Measurements from ENCODE around the gene EPHB1.
"Not testable (repeated sequence)": the region's sequence is repeated elsewhere in the genome, so short reads cannot be mapped to it uniquely, and the experiment has no call there.

EPHB1 gene

DNA sequence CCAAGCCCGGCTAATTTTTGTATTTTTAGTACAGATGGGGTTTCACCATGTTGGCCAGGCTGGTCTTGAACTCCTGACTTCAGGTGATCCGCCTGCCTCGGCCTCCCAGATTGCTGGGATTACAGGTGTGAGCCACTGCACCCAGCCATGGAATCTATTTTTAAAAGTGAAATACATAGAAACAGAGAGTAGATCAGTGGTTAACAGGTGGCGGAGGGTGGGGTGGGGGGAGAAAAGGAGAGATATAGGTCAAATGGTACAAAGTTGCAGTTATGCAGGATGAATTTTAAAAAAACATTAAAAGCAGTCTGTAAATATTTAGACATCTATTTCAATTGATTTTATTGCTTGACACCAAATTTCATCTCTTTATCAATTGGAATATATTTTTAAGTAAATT, 6.8 kb upstream of the EPHB1 start:
- not testable (repeated sequence) for DNase-seq

DNA sequence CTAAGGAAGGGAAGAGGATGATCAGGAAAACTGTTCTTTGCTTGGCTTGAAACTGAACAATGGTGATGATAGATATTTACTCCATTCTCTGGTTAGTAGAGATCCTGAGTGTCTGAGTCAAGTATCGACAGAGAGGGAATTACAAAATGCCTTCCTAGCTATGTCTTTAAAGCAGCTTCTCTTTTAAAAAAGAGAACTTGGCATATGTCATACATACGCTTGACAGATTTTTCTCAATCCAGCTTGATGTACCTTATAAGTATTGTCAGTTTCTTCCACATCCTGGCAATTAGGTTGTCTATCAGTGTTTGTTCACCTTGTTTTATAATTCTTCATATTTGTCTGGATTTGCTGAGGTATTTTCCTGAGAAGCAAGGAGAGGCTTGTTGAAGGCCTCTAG, 5.0 kb upstream of the EPHB1 start:
- DNase-seq: no peak

DNA sequence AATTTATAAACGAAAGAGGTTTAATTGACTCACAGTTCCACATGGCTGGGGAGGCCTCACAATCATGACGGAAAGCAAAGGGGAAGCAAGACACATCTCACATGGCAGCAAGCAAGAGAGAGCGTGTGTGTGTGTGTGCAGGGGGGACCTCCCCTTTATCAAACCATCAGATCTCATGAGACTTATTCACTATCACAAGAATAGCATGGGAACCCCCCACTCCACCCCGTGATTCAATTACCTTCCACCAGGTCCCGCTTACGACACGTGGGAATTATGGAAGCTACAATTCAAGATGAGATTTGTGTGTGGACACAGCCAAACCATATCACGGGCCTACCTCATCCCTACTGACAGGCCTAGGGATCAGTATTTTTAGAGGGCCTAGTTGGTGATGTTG, 3.1 kb upstream of the EPHB1 start:
- no peak for DNase-seq

DNA sequence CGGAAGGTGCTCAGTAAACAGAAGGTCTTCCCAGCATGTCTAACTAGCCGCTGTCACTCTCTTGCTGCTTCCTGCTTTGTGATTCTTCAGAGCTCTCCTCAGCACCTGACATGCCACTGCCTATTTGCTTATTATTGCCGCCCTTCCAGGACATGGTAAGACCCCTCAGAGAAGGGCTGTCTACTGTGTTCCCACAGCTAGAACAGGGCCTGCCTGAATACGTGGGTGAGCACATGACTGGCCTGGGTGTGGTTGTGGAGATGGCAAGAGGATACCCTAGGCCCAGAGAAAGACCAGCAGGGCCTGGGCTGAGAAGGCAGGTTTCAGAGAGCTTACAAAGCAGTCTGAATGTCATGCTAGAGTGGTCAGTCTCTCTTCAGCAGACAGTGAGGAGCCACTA, 2.4 kb upstream of the EPHB1 start:
- DNase-seq: no peak

DNA sequence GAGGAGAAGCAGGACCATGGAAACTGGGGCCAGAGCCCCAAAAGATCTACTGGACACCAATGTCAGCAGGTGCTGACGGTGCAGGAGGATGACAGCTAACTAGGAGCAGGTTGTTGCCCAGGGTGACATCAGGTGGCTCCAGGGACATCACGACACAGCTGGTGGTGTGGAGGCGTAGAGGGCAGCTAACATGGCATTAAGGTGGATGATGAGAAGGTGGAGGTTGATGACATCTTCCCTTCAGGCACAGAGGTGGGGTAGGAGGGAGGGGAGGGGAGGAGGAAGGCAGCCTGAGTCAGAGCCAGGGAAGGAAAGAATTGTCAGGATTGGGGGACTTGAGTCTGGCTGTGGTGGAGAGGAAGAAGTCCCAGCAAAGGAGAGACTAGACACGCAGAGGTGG, 1.5 kb upstream of the EPHB1 start:
- DNase-seq: no peak

DNA sequence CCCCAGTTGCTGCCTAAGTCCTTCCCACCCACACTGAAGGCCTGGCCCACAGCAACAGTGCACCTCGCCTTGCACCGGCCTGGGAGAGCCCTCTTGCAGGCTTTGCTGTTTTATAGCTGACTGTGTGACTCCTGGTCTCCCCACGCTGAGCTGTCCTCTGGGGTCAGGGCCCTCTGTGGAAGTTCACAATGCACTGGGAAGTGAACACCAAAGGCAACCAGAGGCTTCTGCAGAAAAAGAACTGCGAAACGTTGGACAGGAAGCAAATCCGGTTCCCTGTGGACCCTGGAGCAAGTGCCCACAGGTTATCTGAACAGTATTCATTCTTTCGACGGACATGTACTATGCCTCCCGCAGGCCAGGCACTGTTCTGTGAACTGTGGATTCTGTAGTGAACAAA, 737 bp upstream of the EPHB1 start:
- DNase-seq: no peak

DNA sequence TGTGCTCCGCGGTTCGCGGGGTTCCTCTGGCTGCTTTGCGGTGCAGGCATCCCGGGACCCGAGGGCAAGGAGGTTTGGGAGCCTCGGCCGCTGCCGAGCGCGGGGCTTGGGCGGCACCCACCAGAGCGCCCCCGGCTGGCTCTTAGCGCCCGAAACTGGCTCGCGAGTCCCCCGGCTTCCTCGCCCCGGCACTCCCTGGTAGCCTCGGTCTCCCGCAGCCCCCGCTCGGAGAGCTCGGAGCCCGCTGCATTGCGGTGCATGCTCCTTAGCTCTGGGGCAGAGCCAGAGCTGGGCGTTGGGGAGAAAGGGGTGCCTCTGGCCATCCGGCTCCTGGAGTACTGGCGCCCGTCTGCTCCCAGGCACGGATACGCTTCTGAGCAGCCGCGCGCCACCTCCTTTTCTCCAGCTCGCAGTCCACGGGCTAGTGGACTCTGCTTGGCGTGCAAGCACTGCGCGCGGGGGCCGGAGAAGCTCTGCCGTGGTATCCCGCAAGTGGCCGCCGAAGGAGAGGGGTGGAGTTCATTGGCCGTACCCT, 753 bp downstream of the EPHB1 start:
- no peak for DNase-seq

DNA sequence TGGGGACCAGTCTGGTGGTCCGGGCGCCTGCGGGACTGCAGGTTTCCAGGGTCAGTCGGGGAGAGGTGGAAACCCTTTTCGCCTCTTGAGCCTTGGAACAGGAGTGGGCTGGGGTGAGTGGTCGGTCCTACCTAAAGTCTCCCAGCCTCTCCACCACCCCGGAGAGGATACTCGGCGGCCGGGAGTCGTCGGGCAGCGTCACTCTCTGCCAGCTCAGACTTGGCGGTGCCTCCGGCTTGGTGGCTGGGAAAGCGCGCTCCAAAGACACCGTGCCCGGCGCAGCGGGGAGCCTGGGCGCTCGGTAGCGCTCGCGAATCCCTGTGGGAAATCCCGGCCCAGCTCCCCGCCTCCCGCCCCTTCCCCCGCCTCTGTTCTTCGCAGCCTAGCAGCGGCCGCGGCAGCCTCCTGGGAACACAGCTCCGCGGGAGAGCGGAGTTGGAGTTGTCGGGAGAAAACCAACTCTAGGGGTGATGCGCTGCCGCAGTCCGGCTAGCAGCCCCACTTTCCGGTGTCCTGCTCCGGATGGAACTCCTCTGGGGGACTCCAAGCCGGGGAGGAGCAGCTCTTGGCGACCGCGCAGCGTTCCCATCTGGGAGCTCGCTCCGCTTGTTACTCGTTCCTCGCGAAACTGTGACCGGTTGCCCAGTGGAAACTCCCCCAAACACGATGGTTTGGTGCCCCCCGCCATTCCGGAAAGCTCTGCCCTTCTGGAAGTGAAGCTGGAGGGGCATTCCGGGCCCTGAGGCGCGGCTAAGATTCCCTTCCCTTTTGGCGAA, 1.4 kb downstream of the EPHB1 start:
- no peak for DNase-seq

DNA sequence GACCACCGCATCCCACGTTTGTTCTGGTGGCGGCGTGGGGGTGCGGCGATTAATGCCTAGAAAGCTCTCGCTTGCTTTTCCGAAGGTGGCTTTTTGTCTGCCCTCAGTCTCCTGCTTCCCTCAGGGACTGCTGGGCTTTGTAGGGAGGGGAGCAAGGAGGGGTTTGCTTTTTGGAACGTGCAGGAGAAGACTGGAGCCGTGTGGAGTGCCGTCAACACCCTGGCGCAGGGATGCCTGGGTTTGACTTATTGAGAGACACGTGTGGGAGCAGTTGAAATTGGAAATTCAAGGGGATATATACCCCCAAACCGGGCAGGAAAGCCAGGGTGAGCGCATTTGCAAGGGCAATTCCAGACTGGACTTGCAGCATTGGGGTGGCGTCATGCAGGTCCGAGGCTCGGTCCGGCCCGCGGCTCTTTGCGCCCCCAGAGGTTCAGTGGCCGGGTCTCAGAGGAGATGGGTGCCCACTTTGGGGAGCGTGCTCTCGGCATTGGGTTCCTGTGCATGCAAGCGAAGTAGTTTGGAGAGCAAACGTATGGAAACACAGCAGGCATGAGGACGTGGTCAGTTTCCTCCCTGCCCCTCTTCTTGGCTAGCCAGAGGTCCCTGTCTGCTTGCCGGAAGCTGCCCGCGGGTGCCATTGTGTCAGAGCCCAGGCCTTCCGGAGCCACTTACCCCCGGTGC, 2.1 kb downstream of the EPHB1 start:
- no peak for DNase-seq

DNA sequence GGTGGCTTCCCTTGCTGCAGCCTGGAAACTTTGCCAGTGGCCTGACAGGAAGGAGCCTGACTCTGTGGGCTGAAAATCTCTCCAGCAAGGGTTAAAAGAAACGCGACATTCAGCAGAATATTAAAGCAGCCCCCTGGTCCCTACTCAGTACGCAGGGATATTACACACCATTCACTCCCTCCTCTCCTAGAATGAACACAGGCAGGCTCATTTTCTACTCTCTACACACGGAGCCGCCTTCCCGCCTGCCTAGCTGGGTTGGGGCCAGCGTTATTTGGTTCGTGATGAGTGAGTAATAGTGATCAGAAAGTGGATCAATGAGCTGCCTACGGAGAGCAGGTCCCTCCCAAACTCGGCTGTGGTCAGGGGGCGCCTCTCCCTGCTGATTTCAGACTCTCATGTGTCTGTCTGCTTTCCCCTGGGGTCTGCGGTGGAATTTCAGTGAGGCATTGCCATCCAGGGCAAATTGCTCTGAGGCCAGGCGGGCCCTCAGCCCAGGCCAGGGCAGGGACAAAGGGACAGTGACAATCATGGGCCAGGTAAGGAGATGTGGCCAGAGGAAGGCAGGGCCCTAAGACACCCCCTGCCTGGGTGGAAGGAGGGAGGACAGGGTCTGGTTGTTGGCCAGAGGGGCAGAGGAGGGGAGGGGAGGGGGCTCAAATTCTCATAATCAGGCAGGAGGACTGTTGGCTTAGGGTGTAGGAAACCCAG, 2.8 kb downstream of the EPHB1 start:
- DNase-seq: no peak

DNA sequence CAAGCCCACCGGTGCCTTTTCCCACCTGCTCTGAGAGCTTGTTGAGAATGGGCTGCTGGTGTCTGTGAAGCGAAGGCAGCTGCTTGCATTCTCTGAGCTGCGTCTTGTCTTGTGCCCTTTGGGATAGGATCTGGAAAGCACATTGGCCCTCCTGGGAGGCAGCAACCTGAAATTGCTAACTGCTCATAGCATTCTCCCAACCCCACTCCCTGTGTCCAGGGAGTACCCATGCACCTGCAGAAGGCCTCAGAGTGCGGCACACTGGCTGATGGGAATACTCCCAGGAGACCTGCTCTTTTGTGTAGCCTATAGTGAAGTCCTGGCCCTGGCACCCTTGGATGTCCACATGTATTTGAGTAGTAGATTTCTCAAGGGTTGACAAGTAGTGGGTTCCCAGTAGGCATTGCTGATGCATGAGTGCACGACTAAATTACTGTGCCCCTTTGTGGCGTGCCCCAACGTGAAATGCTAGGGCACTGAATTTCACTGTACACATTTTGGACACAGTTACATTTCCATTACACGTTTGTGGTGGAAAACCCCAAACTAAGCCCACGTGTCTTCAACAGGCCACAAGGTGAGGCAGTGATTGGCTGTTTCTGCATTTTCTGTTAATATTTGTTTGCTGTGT, 3.7 kb downstream of the EPHB1 start:
- no peak for DNase-seq

DNA sequence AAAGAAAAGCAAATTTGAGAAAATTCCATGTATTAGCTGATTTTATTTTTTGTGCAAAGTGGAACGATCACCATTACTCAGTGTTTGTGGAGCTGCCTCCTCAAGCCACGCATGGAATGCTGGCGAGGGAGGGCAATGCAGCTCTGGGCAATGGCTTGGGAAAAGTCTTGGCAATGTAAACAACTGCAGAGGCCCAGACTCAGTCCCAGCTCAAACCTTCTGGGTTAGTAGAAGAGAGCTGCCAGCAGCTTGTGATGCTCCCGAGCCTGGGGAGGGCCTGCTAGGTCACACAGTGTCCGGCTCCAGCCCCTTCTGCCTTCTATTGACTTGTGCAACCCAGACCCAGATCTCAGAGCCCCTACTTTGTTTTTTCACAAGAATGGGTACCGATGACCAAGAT, 4.3 kb downstream of the EPHB1 start:
- no peak for DNase-seq

DNA sequence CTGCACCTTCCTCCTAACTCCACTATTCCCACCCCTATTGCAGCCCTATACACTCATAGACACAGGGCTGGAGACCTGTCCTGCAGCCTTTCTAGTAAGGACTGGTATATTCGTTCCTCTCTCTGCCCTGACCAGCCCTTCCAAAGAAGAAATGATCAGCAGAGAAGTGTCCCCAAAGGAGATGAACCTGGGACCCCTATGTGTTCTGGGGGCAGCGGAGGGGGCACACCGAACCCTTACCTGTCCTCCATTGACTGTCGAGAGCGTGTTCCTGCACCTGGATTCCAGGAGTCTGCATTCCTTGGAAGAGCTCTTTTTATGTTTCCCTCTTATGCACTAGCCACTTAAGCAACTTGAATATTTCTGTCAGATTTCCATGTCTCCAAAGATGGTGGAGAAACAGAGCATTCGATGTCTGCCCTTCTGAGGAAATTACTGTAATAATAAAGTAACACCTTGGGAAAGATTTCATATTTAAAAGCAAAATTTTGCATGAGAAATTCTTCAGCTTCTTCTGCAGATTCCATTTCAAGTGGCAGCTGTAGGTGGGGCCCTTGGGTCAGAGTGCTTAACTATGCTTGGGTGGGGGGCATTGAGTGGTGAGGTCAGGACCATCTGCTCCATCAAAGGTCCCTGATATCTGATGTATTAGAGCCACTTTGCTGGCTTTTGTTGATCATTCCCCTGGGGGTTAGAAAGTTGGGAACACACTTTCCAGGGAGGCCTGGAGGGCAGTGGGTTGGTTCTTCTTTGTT, 6.3 kb downstream of the EPHB1 start:
- no peak for DNase-seq

DNA sequence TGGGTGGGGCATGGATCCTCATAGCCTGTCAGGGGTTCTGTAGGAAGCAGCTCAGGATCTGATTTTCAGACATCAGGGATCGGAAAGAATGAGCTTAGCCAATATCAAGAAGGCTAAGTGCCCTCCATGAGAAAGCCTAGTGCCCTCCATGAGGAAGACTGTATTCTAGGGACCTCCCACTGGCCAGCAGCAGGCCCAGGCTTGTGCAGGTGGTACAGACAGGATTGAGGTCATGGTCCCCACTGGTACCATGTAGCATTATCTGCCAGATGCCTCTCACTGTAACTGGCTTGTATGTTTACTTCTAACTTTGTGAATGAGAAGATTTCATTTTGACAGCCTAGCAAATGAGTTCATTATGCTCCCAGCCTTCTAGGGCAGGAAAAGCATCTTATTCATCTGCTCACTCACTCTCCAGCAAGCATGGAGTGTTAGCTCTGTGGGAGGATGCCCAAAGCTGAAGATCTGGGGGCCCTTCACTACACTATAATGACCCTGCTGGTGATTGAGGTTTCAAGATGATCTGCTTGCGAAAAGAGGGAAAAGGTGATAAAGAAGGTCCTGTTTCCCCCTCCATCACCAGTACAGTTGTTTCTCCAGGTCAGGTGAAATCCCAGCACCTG, 7.5 kb downstream of the EPHB1 start:
- no peak for DNase-seq

DNA sequence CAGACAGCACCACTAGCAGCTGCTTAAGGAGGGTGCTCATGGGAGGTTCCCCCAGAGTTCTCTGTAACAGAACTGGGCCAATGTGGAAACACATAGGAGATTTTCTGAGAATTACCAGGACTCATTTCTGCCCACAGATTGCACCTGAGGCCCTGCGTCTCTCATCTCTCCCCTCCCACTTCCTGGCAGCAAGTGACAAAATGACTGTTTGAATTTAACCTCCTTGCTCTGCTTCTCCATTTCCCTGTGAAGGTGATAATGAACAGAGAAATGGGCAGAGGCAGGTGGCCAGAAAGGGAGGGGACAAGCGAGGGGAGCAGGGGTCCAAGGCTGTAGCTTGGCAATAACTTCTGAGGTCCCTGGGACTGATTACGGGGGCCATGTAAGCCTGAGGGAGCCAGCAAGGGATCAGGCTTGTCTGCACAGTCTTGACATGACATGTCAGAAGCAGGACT, 8.0 kb downstream of the EPHB1 start:
- DNase-seq: no peak

DNA sequence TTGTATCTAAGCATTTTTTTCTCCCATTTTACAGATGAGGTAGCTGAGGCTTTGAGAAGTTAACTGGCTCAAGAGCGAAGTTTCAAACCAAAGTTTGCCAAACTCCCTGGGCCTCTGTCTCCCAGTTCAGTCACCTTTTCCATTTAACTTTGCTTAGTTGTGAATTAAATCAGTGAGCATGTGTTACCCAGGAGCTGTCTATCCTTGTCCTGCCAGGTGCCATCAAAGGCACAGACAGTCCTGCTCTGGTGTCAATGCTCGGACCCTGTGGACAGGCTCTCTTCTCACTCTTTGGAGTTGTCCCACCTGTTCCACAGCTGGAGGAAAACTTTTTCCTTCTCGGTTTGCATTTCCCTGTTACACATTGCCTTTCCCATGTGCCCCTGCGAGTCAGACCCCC, 8.6 kb downstream of the EPHB1 start:
- DNase-seq: no peak

DNA sequence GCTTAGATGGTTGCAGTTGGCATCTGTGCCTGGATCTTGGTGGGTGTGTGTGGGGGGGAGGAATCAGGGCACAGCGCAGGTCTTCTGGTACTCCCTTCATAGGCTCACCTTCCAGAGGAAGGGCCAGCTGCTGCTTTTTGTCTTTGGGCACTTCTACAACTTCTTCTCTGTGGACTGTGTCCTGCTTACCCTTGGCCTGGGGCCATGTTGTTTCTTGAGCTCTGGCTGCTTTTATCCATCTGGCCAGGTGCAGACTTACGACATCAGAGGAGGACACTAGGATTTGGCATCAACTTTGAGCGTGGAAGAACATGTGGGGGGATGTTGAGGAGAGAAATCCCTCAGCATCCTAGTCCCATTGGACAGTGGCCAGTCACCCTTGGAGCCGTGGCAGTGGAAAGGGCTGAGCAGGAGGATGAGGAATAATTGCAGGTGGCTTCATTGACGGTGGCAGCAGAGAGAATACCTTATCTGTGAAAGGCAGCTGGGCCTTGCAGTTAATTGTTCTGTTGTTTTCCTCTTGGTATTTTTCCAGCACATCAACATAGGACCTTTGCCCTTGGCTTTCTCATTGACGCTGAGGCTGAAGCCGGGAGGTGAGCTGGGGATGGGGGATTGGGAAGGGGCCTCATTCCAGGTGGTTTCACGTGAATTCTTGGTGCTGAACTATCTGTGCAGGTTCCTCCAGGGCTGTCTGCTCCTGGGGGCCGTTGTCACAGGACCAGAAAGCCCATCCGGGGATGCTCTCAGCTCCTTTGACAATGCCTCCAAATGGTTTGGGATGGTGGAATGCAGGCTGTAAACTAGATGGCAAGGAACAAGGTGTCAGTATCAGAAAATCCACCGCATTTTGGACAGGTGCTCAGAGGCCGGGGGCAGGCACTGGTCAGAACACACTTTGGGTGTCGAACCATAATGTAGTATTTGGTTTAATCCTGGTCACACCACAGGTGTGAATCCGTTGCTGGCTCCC, 9.7 kb downstream of the EPHB1 start:
- no peak for DNase-seq

DNA sequence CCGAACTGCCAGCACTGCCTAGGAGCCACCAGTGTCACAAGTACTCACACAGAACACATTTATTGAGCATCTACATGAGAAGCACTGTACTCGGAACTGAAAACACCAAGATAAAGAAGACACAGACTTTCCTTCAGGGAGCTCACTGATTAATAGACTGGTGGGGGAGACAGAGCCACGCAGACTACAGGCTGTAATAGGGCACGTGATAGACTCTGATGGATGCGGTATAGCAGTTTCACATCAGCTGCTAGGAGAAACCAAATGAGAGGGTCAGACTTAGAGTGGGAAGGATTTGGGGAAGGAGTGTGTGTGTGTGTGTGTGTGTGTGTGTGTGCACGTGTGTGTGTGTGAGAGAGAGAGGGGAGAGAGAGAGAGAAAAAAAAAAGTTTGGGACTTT, 12.1 kb downstream of the EPHB1 start:
- no peak for DNase-seq

DNA sequence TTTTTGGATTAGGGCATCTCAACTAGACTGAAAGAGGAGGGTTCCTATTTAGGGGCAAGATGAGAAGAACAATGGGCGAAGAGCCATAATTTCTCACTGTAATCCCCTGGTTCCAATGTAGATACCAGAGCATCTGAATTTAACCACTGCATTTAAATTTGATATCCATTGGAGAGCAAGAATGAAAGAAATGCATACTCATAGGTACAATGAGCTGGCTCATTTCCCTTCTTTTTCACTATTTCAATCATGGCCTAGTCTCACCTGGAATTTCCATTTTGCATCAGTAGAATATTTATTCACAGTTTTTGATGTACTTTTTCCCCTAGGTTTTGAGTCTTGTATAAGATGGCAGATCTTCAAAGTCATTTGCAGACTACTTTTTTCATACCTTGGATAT, 13.8 kb downstream of the EPHB1 start:
- no peak for DNase-seq

DNA sequence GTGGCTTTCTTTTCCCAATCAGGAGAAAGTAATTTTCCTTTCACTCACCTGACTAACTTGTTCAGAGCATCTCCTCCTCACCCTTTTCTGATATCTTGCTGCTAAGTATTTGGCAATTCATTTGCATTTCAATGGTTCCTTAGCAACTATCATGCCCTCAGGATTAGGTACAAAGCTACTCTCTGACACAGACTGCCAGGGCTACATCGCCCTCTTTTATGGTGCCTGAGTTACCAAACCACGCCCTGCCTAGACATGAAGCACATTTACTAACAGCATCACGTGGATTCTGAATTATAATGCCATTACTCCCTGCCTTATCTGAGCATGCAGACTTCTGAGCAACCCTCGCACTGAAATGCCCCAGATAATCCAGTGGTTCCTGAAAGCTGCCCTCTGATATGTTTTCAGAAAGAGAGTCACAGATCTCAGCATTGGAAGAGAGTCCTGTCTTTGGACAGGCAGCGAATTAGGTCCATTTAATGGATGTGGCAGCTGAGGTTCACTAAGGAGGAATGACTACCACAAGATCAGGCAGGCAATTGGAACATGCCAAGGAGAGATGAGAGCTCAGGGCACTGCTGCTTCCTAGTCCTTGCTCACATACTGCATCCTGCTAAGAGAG, 14.5 kb downstream of the EPHB1 start:
- no peak for DNase-seq
